Smooth muscle cell (in vitro differentiated cells): ENCODE measurements around the gene VTI1B. TPM values are rescaled to one million over a fixed set of nuclear protein-coding genes. Genes with fewer than 3 reads are reported as not detected.
A peak's percentile ranks its signal among the peaks of the same experiment; 100 is the strongest.
"Not testable (repeated sequence)": the region's sequence is repeated elsewhere in the genome, so short reads cannot be mapped to it uniquely, and the experiment has no call there.

Source experiments
- DNase-seq: peaks from one replicate; lab custom pipeline; 2025; ENCODE audit not compliant: unreplicated experiment; lab: John Stamatoyannopoulos, UW
- H2AFZ ChIP-seq: fragments of 200-600 bp; sonication (generic); 2 replicates; pipeline ENCODE4 v1.6.0; 2016; ENCODE audit warnings: antibody characterized with exemption, low read depth, mild to moderate bottlenecking
- H3F3A ChIP-seq: fragments of 200-600 bp; sonication (generic); 2 replicates; pipeline ENCODE4 v1.6.0; 2017; ENCODE audit warnings: antibody characterized with exemption, low read depth
- H3K27ac ChIP-seq: fragments of 200-600 bp; sonication (generic); 2 replicates; pipeline ENCODE4 v1.5.1; 2016; ENCODE audit warnings: low read depth, mild to moderate bottlenecking
- H3K27me3 ChIP-seq: fragments of 200-600 bp; sonication (generic); 2 replicates; pipeline ENCODE4 v1.6.1; 2016; ENCODE audit warnings: low read depth, mild to moderate bottlenecking
- H3K36me3 ChIP-seq: fragments of 200-600 bp; sonication (generic); 2 replicates; pipeline ENCODE4 v1.5.1; 2016; ENCODE audit warnings: low read depth
- H3K4me1 ChIP-seq: fragments of 200-600 bp; sonication (generic); 2 replicates; pipeline ENCODE4 v1.5.1; 2016; ENCODE audit warnings: low read depth
- H3K4me2 ChIP-seq: fragments of 200-600 bp; sonication (generic); 2 replicates; pipeline ENCODE4 v1.6.0; 2016; ENCODE audit warnings: mild to moderate bottlenecking
- H3K4me3 ChIP-seq: fragments of 200-600 bp; sonication (generic); 2 replicates; pipeline ENCODE4 v1.5.1; 2016; ENCODE audit warnings: mild to moderate bottlenecking
- H3K79me2 ChIP-seq: fragments of 200-600 bp; sonication (generic); 2 replicates; pipeline ENCODE4 v1.6.0; 2016; ENCODE audit warnings: low read depth, mild to moderate bottlenecking
- H3K9ac ChIP-seq: fragments of 200-600 bp; sonication (generic); 2 replicates; pipeline ENCODE4 v1.6.0; 2016; ENCODE audit warnings: low read depth
- H3K9me3 ChIP-seq: fragments of 200-600 bp; sonication (generic); replicated peaks from 2 replicates; pipeline ENCODE4 v1.5.1; 2016; ENCODE audit warnings: low read depth
- H4K20me1 ChIP-seq: fragments of 200-600 bp; sonication (generic); 2 replicates; pipeline ENCODE4 v1.6.0; 2016; ENCODE audit warnings: low read depth
- WGBS: methylation state at CpG from one replicate; pipeline ENCODE4 v1.1.7; 2016; ENCODE audit warnings: low lambda C conversion rate; 5-methylcytosine and 5-hydroxymethylcytosine counted together
- polyA plus RNA-seq: library from polyadenylated mRNA; unstranded; fragments of >200 nt; fragmentation: Nextera tagmentation; extraction: Ambion mirVana; gene quantifications from 2 replicates; pipeline ENCODE4 v1.2.1, GENCODE V29; 2016
- total RNA-seq: library from RNA; depleted of rRNA; stranded (reverse); fragments of >200 nt; gene quantifications from 2 replicates; pipeline ENCODE4 v1.2.3, GENCODE V29; 2014
- TF ChIP-seq, protein P1 (sequence below): fragments of 200-600 bp; sonication (generic); IDR thresholded peaks from 2 replicates; pipeline ENCODE4 v1.5.1; 2017; ENCODE audit warnings: borderline replicate concordance, mild to moderate bottlenecking, antibody characterized with exemption; ENCODE audit not compliant: insufficient read depth, poor library complexity, severe bottlenecking

The VTI1B gene
- total and polyA plus RNA-seq, 2 experiments from 2014 or later, result 33.0 to 106 TPM

DNA sequence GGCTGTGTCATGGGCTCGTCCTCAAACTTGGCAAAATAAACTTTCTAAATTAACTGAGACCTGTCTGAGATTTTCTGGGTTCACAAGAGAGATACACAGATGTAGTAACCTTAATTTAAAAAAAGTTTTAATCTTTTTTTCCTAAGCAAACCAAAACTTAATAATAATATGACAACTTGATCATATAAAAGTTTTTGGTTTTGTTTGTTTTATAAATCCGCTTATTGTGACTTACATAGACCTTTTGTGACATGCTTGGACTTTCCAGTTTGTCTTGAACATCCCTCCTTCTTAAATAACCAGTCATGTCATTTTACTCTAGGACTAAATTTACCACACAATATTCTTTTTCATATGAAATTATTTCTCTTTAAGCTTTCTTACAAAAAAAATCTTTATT lies 35.8 kb upstream of the VTI1B start:
- no peaks in the 10 kb centered on the region for H3K79me2 ChIP-seq
- no peaks in the 10 kb centered on the region for H3F3A ChIP-seq
- no peaks in the 10 kb centered on the region for H3K4me1 ChIP-seq
- 78% methylated on average over 2 of the region's 2 CpGs for WGBS
- no peaks in the 10 kb centered on the region for H3K27me3 ChIP-seq
- no peak overlapping the region for H3K9ac ChIP-seq
- no peaks in the 10 kb centered on the region for H4K20me1 ChIP-seq
- no peak overlapping the region for H2AFZ ChIP-seq
- no peak overlapping the region for H3K4me2 ChIP-seq
- H3K4me3 ChIP-seq, result no peak overlapping the region
- H3K9me3 ChIP-seq, result no peaks in the 10 kb centered on the region
- no peak overlapping the region for H3K27ac ChIP-seq
- TF ChIP-seq, protein P1, sequence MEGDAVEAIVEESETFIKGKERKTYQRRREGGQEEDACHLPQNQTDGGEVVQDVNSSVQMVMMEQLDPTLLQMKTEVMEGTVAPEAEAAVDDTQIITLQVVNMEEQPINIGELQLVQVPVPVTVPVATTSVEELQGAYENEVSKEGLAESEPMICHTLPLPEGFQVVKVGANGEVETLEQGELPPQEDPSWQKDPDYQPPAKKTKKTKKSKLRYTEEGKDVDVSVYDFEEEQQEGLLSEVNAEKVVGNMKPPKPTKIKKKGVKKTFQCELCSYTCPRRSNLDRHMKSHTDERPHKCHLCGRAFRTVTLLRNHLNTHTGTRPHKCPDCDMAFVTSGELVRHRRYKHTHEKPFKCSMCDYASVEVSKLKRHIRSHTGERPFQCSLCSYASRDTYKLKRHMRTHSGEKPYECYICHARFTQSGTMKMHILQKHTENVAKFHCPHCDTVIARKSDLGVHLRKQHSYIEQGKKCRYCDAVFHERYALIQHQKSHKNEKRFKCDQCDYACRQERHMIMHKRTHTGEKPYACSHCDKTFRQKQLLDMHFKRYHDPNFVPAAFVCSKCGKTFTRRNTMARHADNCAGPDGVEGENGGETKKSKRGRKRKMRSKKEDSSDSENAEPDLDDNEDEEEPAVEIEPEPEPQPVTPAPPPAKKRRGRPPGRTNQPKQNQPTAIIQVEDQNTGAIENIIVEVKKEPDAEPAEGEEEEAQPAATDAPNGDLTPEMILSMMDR, result no peak
- peaks cover 7% of the 10 kb centered on the region for H3K36me3 ChIP-seq
- no peak for DNase-seq

DNA sequence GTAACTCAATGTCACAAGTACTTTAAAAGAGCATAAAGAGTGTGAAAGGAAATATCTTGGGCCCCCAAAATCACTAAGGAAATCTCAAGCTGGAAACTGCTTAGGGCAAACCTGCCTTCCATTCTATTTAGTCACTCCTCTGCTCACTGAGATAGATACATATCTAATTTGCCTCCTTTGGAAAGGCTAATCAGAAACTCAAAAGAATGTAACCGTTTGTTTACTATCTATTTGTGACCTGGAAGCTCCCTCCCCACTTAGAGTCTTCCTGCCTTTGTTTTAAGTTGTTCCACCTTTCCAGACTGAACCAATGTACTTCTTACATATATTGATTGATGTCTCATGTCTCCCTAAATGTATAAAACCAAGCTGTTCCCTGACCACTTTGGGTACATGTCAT lies 35.4 kb upstream of the VTI1B start:
- H3F3A ChIP-seq, H3K36me3 ChIP-seq, H3K27me3 ChIP-seq, H3K79me2 ChIP-seq, H3K27ac ChIP-seq, H3K4me2 ChIP-seq, H3K9ac ChIP-seq, H3K4me3 ChIP-seq, H4K20me1 ChIP-seq, H2AFZ ChIP-seq, H3K4me1 ChIP-seq, H3K9me3 ChIP-seq, DNase-seq: not testable (repeated sequence)
- WGBS, result 74% methylated on average over 1 of the region's 1 CpG

DNA sequence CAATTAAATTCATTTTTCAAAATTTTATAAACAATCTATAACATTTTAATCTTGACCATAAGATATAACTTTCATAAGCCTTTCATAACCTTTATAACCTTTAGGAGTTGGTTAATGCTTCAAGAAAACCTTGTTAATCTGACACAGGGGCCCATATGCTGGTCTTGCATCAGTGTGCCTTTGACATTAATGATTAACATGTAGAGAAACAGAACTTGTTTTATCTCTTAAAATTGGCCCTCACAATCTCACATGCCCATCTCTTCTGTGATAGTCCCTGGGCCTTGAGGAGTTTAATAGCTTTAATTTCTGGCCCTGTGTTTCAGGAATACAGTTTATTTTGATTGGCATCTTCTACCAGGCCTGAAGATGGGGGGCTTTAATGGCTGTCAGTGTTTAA lies 34.9 kb upstream of the VTI1B start:
- H2AFZ ChIP-seq, H3K9me3 ChIP-seq, H3K79me2 ChIP-seq, DNase-seq, H3K4me3 ChIP-seq, H3K4me1 ChIP-seq, H3K27me3 ChIP-seq, H3K4me2 ChIP-seq, H4K20me1 ChIP-seq, H3K9ac ChIP-seq, H3K27ac ChIP-seq, H3F3A ChIP-seq, H3K36me3 ChIP-seq: not testable (repeated sequence)

GRCh38 chr14:67705211-67705610 lies 30.8 kb upstream of the VTI1B start:
- Histone ChIP-seq H3K4me1 (no peaks in the 10 kb centered on the region), H4K20me1 (no peaks in the 10 kb centered on the region), H3K27me3 (no peaks in the 10 kb centered on the region), H3K79me2 (no peaks in the 10 kb centered on the region), H3K36me3 (peaks cover 7% of the 10 kb centered on the region), H3K4me2 (no peak overlapping the region), H3K27ac (no peak overlapping the region), H3F3A (no peaks in the 10 kb centered on the region), H2AFZ (no peak overlapping the region), H3K9me3 (no peaks in the 10 kb centered on the region), H3K4me3 (no peak overlapping the region), H3K9ac (no peak overlapping the region)
- TF ChIP-seq, protein P1, result no peak
- no peak for DNase-seq
- 73% methylated on average over 3 of the region's 3 CpGs for WGBS

GRCh38 chr14:67704484-67705089 lies 30.2 kb upstream of the VTI1B start:
- TF ChIP-seq, protein P1, result peak; percentile 66
- Histone ChIP-seq H3K9me3 (no peaks in the 10 kb centered on the region), H3K9ac (no peak overlapping the region), H3K36me3 (peaks cover 4% of the 10 kb centered on the region), H3K4me3 (no peak overlapping the region), H3F3A (no peaks in the 10 kb centered on the region), H4K20me1 (no peaks in the 10 kb centered on the region), H3K79me2 (no peaks in the 10 kb centered on the region), H3K4me1 (no peaks in the 10 kb centered on the region), H3K27ac (no peak overlapping the region), H3K4me2 (no peak overlapping the region), H3K27me3 (no peaks in the 10 kb centered on the region), H2AFZ (no peak overlapping the region)
- DNase-seq, result no peak
- 0% methylated on average over 3 of the region's 3 CpGs for WGBS
